ENCODE data around the gene RC3H1. TPM values are rescaled to one million over a fixed set of nuclear protein-coding genes. Genes with fewer than 3 reads are reported as not detected.

RC3H1 gene
- total RNA-seq, 1 donor, result 37.0 TPM

GRCh38 chr1:174008269-174008668 lies 13.9 kb downstream of the RC3H1 start:
- DNase-seq (ENCODE audit: low read depth), result no peak
- H3K4me3 ChIP-seq (ENCODE audit: low read depth, low read length), result no peak overlapping the region
- no peak for TF ChIP-seq CTCF (IDR thresholded peaks at IDR 0.05; ENCODE audit: insufficient read depth, low read length)

GRCh38 chr1:174007851-174008250 lies 14.3 kb downstream of the RC3H1 start:
- DNase-seq (ENCODE audit: low read depth), result no peak
- no peak overlapping the region for H3K4me3 ChIP-seq (ENCODE audit: low read depth, low read length)
- TF ChIP-seq CTCF (IDR thresholded peaks at IDR 0.05; ENCODE audit: insufficient read depth, low read length), result no peak

GRCh38 chr1:174005032-174005431 lies 17.1 kb downstream of the RC3H1 start:
- H3K4me3 ChIP-seq (ENCODE audit: low read depth, low read length), result no peak overlapping the region
- peak; percentile 73 for DNase-seq (ENCODE audit: low read depth)
- no peak for TF ChIP-seq CTCF (IDR thresholded peaks at IDR 0.05; ENCODE audit: insufficient read depth, low read length)

GRCh38 chr1:174003867-174004266 lies 18.3 kb downstream of the RC3H1 start:
- no peak overlapping the region for H3K4me3 ChIP-seq (ENCODE audit: low read depth, low read length)
- no peak for TF ChIP-seq CTCF (IDR thresholded peaks at IDR 0.05; ENCODE audit: insufficient read depth, low read length)
- no peak for DNase-seq (ENCODE audit: low read depth)

GRCh38 chr1:174001573-174001972 lies 20.6 kb downstream of the RC3H1 start:
- H3K4me3 ChIP-seq (ENCODE audit: low read depth, low read length), result no peak overlapping the region
- TF ChIP-seq CTCF (IDR thresholded peaks at IDR 0.05; ENCODE audit: insufficient read depth, low read length), result no peak
- no peak for DNase-seq (ENCODE audit: low read depth)

GRCh38 chr1:174000371-174000770 lies 21.8 kb downstream of the RC3H1 start:
- no peak for DNase-seq (ENCODE audit: low read depth)

More at GRCh38 chr1:174000371-174000770, 21.8 kb downstream of the RC3H1 start:
- no peak for TF ChIP-seq CTCF (IDR thresholded peaks at IDR 0.05; ENCODE audit: insufficient read depth, low read length)
- H3K4me3 ChIP-seq (ENCODE audit: low read depth, low read length), result no peak overlapping the region
